T-cell (primary cell): ENCODE measurements around the gene USP7. TPM values are rescaled to one million over a fixed set of nuclear protein-coding genes. Genes with fewer than 3 reads are reported as not detected.
"Not testable (repeated sequence)": the region's sequence is repeated elsewhere in the genome, so short reads cannot be mapped to it uniquely, and the experiment has no call there.

Experiments
- ATAC-seq, 4 experiments: fragments of 200-7000 bp in 3 of 4; fragments of 150-1000 bp in 1 of 4; cut with Tn5 transposase; replicated peaks in 1 of 4; 1 replicate in 3 of 4; 2 replicates in 1 of 4; pipeline ENCODE4 v1.10.0; 2021; ENCODE audit warnings: moderate library complexity in 3 of 4, mild to moderate bottlenecking in 2 of 4, moderate number of reproducible peaks in 1 of 4
- CTCF ChIA-PET, 2 donors: fragments of 300-600 bp; sonication (Branson Sonifier 250); formaldehyde crosslinking; loops; one replicate each; lab custom pipeline; 2022; ENCODE audit warnings: antibody characterized with exemption in 2 of 2; lab: Charles Lee
- POLR2A ChIA-PET, 2 donors: fragments of 300-600 bp; sonication (Branson Sonifier 250); formaldehyde crosslinking; loops; one replicate each; lab custom pipeline; 2022; ENCODE audit warnings: antibody characterized with exemption in 2 of 2; lab: Charles Lee
- DNase-seq, 35 experiments: peaks; one replicate each; pipeline versions ENCODE4 v3.0.0 to v3.0.0-alpha.2; 2013 to 2023
- H3K27ac ChIP-seq: one replicate; pipeline ENCODE4 v1.5.1; 2013; ENCODE audit warnings: low read length
- H3K27me3 ChIP-seq, 2 experiments: replicated peaks in 1 of 2; 1 replicate in 1 of 2; 2 replicates in 1 of 2; pipeline versions ENCODE4 v1.6.1 to v1.7.0; 2013; ENCODE audit warnings: low read length in 1 of 2, mixed read lengths in 1 of 2; ENCODE audit not compliant: control insufficient read depth in 2 of 2, insufficient read depth in 2 of 2; ENCODE audit errors: extremely low read depth in 1 of 2
- H3K36me3 ChIP-seq, 2 donors: 1 replicate in 1 of 2; 2 replicates in 1 of 2; pipeline versions ENCODE4 v1.6.1 to v1.7.0; 2013; ENCODE audit warnings: low read length in 1 of 2; ENCODE audit not compliant: control insufficient read depth in 2 of 2, insufficient read depth in 1 of 2; ENCODE audit errors: extremely low read depth in 1 of 2
- H3K4me1 ChIP-seq, 2 experiments: 1 replicate in 1 of 2; 2 replicates in 1 of 2; pipeline versions ENCODE4 v1.6.1 to v1.7.0; 2013; ENCODE audit warnings: low read length in 2 of 2, mixed read lengths in 1 of 2; ENCODE audit not compliant: insufficient read depth in 2 of 2, control insufficient read depth in 1 of 2; ENCODE audit errors: extremely low read depth in 1 of 2
- H3K4me3 ChIP-seq, 2 donors: 1 replicate in 1 of 2; 2 replicates in 1 of 2; pipeline versions ENCODE4 v1.5.1 to v1.7.0; 2013; ENCODE audit warnings: mild to moderate bottlenecking in 2 of 2, low read length in 1 of 2, moderate library complexity in 1 of 2; ENCODE audit not compliant: control insufficient read depth in 1 of 2; ENCODE audit errors: extremely low read depth in 1 of 2
- H3K9me3 ChIP-seq: 2 replicates; pipeline ENCODE4 v1.7.0; 2013
- H3K27ac Mint-ChIP-seq, 2 donors: one replicate each; pipeline ENCODE4 v1.8.0; 2020 to 2021; ENCODE audit warnings: mild to moderate bottlenecking in 2 of 2, mixed read lengths in 2 of 2
- H3K27me3 Mint-ChIP-seq, 2 donors: one replicate each; pipeline ENCODE4 v1.8.0; 2021 to 2022; ENCODE audit warnings: mixed read lengths in 2 of 2
- H3K36me3 Mint-ChIP-seq: one replicate; pipeline ENCODE4 v1.8.0; 2021; ENCODE audit warnings: mixed read lengths
- H3K4me1 Mint-ChIP-seq, 3 donors: one replicate each; pipeline ENCODE4 v1.8.0; 2020 to 2022; ENCODE audit warnings: mixed read lengths in 3 of 3, mild to moderate bottlenecking in 1 of 3
- H3K4me3 Mint-ChIP-seq, 3 donors: one replicate each; pipeline ENCODE4 v1.8.0; 2020 to 2022; ENCODE audit warnings: mild to moderate bottlenecking in 3 of 3, mixed read lengths in 3 of 3, moderate library complexity in 3 of 3
- H3K9me3 Mint-ChIP-seq, 3 donors: one replicate each; pipeline ENCODE4 v1.8.0; 2020 to 2022; ENCODE audit warnings: mixed read lengths in 3 of 3
- WGBS: methylation state at CpG from one replicate; pipeline ENCODE4 v1.1.5; 2013; ENCODE audit warnings: missing lambda C conversion rate; ENCODE audit not compliant: insufficient coverage; 5-methylcytosine and 5-hydroxymethylcytosine counted together
- total RNA-seq, 35 experiments: library from RNA in 6 of 35; stranded (reverse) in 6 of 35; fragments of 120-200 nt in 1 of 35; gene quantifications; one replicate each; pipeline versions ENCODE4 v1.2.1 to v1.2.4 and lab custom pipeline; 2013 to 2026

USP7 gene
- total RNA-seq, 5 donors from 2014 or later (not counting 1 experiment from before 2014, with no cell fraction given), result 159 to 261 (median 169) TPM

- H3K4me1 Mint-ChIP-seq, result no peaks in the 10 kb centered on the region
- 63% methylated on average over 5 of the region's 6 CpGs for WGBS
- no peaks in the 10 kb centered on the region for H3K36me3 ChIP-seq
- no peak overlapping the region for H3K27ac ChIP-seq
- no peaks in the 10 kb centered on the region for H3K4me1 ChIP-seq
- H3K4me3 Mint-ChIP-seq, result no peak overlapping the region
- H3K27me3 Mint-ChIP-seq, result peaks cover 0 to 4% of the 10 kb centered on the region in 2 donors
- H3K9me3 ChIP-seq, result no peaks in the 10 kb centered on the region
- POLR2A ChIA-PET, result no interaction called here
- no peak overlapping the region for H3K27ac Mint-ChIP-seq
- ATAC-seq, result no peak
- no peaks in the 10 kb centered on the region for H3K9me3 Mint-ChIP-seq
- no peaks in the 10 kb centered on the region for H3K36me3 Mint-ChIP-seq
- CTCF ChIA-PET, result no interaction called here
- peaks cover 0 to 14% of the 10 kb centered on the region in 2 experiments for H3K27me3 ChIP-seq
- no peak for DNase-seq
- no peak overlapping the region for H3K4me3 ChIP-seq
Observed at GRCh38 chr16:8986111-8986510, 22.4 kb upstream of the USP7 start.

- H3K27ac ChIP-seq, result no peak overlapping the region
- DNase-seq (no peak), ATAC-seq (no peak)
- Mint-ChIP-seq H3K36me3 (no peaks in the 10 kb centered on the region), H3K4me1 (no peaks in the 10 kb centered on the region), H3K4me3 (no peak overlapping the region), H3K9me3 (no peaks in the 10 kb centered on the region), H3K27ac (no peak overlapping the region), H3K27me3 (peaks cover 0 to 4% of the 10 kb centered on the region in 2 donors)
- H3K4me1 ChIP-seq, result no peaks in the 10 kb centered on the region
- CTCF ChIA-PET, result no interaction called here
- H3K36me3 ChIP-seq, result no peaks in the 10 kb centered on the region
- no peak overlapping the region for H3K4me3 ChIP-seq
- 100% methylated on average over 3 of the region's 7 CpGs for WGBS
- POLR2A ChIA-PET, result no interaction called here
- H3K9me3 ChIP-seq, result no peaks in the 10 kb centered on the region
- H3K27me3 ChIP-seq, result peaks cover 0 to 6% of the 10 kb centered on the region in 2 experiments
Observed at GRCh38 chr16:8982816-8983215, 19.1 kb upstream of the USP7 start.

GRCh38 chr16:8981901-8982300 lies 18.2 kb upstream of the USP7 start:
- H3K4me1 Mint-ChIP-seq, H3K27ac ChIP-seq, H3K9me3 Mint-ChIP-seq, H3K27me3 Mint-ChIP-seq, DNase-seq, H3K36me3 Mint-ChIP-seq, ATAC-seq, H3K36me3 ChIP-seq, H3K4me3 Mint-ChIP-seq, H3K4me1 ChIP-seq, H3K9me3 ChIP-seq, H3K4me3 ChIP-seq, CTCF ChIA-PET, H3K27ac Mint-ChIP-seq, POLR2A ChIA-PET: not testable (repeated sequence)
- H3K27me3 ChIP-seq, result peaks cover 0 to 10% of the 10 kb centered on the region in 2 experiments
- WGBS, result 94% methylated on average over 23 of the region's 31 CpGs

- H3K4me3 Mint-ChIP-seq, H3K9me3 ChIP-seq, H3K4me3 ChIP-seq, H3K27ac Mint-ChIP-seq, H3K36me3 ChIP-seq, H3K9me3 Mint-ChIP-seq, H3K27me3 ChIP-seq, CTCF ChIA-PET, H3K27ac ChIP-seq, POLR2A ChIA-PET, H3K36me3 Mint-ChIP-seq, H3K4me1 Mint-ChIP-seq, H3K27me3 Mint-ChIP-seq, ATAC-seq, DNase-seq, H3K4me1 ChIP-seq: not testable (repeated sequence)
- 86% methylated on average over 1 of the region's 3 CpGs for WGBS
Observed at GRCh38 chr16:8976189-8976588, 12.5 kb upstream of the USP7 start.

GRCh38 chr16:8975039-8975438 lies 11.3 kb upstream of the USP7 start:
- POLR2A ChIA-PET, result no interaction called here
- Mint-ChIP-seq H3K36me3 (no peaks in the 10 kb centered on the region), H3K9me3 (no peaks in the 10 kb centered on the region), H3K27me3 (peaks cover 4 to 5% of the 10 kb centered on the region in 2 donors), H3K4me3 (no peak overlapping the region), H3K4me1 (no peaks in the 10 kb centered on the region), H3K27ac (no peak overlapping the region)
- Histone ChIP-seq H3K4me1 (no peaks in the 10 kb centered on the region), H3K4me3 (no peak overlapping the region), H3K27ac (no peak overlapping the region), H3K36me3 (no peaks in the 10 kb centered on the region), H3K27me3 (peaks cover 0 to 8% of the 10 kb centered on the region in 2 experiments), H3K9me3 (no peaks in the 10 kb centered on the region)
- 89% methylated on average over 5 of the region's 11 CpGs for WGBS
- DNase-seq (no peak), ATAC-seq (no peak)
- CTCF ChIA-PET, result interaction anchor here (0.7 to 1.3 kb wide), 3 partner anchors 34 to 104 kb away, joined by 3 to 4 read pairs (median 4); no protein-coding TSS in a partner anchor

GRCh38 chr16:8972843-8973586 lies 9.3 kb upstream of the USP7 start:
- ChIA-PET POLR2A (no interaction called here), CTCF (interaction anchor here in 1 of 2 donors (1.4 kb wide), 1 partner anchor 36 kb away, joined by 3 read pairs; no protein-coding TSS in a partner anchor)
- no peak for DNase-seq
- Mint-ChIP-seq H3K27me3 (peaks cover 7 to 8% of the 10 kb centered on the region in 2 donors), H3K4me3 (no peak overlapping the region), H3K27ac (no peak overlapping the region), H3K4me1 (no peaks in the 10 kb centered on the region), H3K36me3 (no peaks in the 10 kb centered on the region), H3K9me3 (no peaks in the 10 kb centered on the region)
- Histone ChIP-seq H3K27me3 (peaks cover 0 to 11% of the 10 kb centered on the region in 2 experiments), H3K9me3 (no peaks in the 10 kb centered on the region), H3K36me3 (no peaks in the 10 kb centered on the region), H3K4me1 (no peaks in the 10 kb centered on the region), H3K27ac (no peak overlapping the region), H3K4me3 (no peak overlapping the region)
- WGBS, result 92% methylated on average over 2 of the region's 7 CpGs
- ATAC-seq, result no peak
